A549 (cell line): ENCODE measurements around the gene RNPEP. TPM values are rescaled to one million over a fixed set of nuclear protein-coding genes. Genes with fewer than 3 reads are reported as not detected.

Experiments used
- ATAC-seq, 2 experiments: fragments of 200-7000 bp in 1 of 2; fragments of >200 bp in 1 of 2; cut with Nextera tagmentation in 1 of 2; cut with Tn5 transposase in 1 of 2; 3 replicates each; pipeline versions ENCODE4 v1.8.0 to v1.9.1; 2018 to 2020; ENCODE audit warnings: mild to moderate bottlenecking in 1 of 2, moderate library complexity in 1 of 2
- CTCF ChIA-PET: fragments of 300-600 bp; sonication (Branson Sonifier 250); formaldehyde crosslinking; extraction: SDS; loops from one replicate; lab custom pipeline; 2021; ENCODE audit warnings: antibody characterized with exemption, inconsistent platforms; lab: Yijun Ruan, JAX
- POLR2A ChIA-PET: fragments of 350-600 bp; formaldehyde crosslinking; extraction: SDS; loops from one replicate; lab custom pipeline; 2021; ENCODE audit warnings: antibody characterized with exemption, inconsistent platforms; lab: Yijun Ruan, JAX
- DNase-seq, 2 experiments: peaks; one replicate each; pipeline versions ENCODE4 v3.0.0 to v3.0.0-alpha.2; 2011 to 2016; ENCODE audit warnings: low read depth in 1 of 2, low spot score in 1 of 2
- FAIRE-seq: peaks from 2 replicates; lab custom pipeline; 2011; peaks lifted over from hg19 to GRCh38; lab: Jason Lieb, UNC
- H3K27ac ChIP-seq, 2 experiments: fragments of >200 bp; sonication (Bioruptor Twin); formaldehyde crosslinking; 3 replicates each; pipeline ENCODE4 v1.5.1; 2016 to 2017
- H3K4me1 ChIP-seq: fragments of >200 bp; sonication (Bioruptor Twin); formaldehyde crosslinking; 3 replicates; pipeline ENCODE4 v1.6.1; 2016
- H3K4me2 ChIP-seq: fragments of >200 bp; sonication (Bioruptor Twin); formaldehyde crosslinking; 3 replicates; pipeline ENCODE4 v1.6.1; 2016
- H3K4me3 ChIP-seq: fragments of >200 bp; sonication (Bioruptor Twin); formaldehyde crosslinking; 3 replicates; pipeline ENCODE4 v1.5.1; 2016
- H3K9me3 ChIP-seq: fragments of >200 bp; sonication (Bioruptor Twin); formaldehyde crosslinking; 3 replicates; pipeline ENCODE4 v1.6.1; 2016
- CEBPB ChIP-seq, 2 experiments: fragments of >200 bp in 1 of 2; sonication (Bioruptor Twin) in 1 of 2; formaldehyde crosslinking in 1 of 2; IDR thresholded peaks; 2 replicates each; pipeline ENCODE4 v1.6.1; 2012 to 2016
- EHF ChIP-seq: fragments of 250-450 bp; sonication (Bioruptor Pico); IDR thresholded peaks from 2 replicates; pipeline ENCODE4 v1.5.0; 2020; ENCODE audit warnings: mild to moderate bottlenecking
- ESRRA ChIP-seq: fragments of 150-350 bp; IDR thresholded peaks from 2 replicates; pipeline ENCODE4 v1.6.1; 2014; ENCODE audit warnings: mild to moderate bottlenecking, low read length, borderline replicate concordance
- FOSL2 ChIP-seq, 2 experiments: fragments of 450-650 bp in 1 of 2; fragments of >200 bp in 1 of 2; sonication (Bioruptor Twin) in 1 of 2; formaldehyde crosslinking; IDR thresholded peaks; 2 replicates each; pipeline versions ENCODE4 v1.5.0 to v1.6.1; 2016 to 2020; ENCODE audit warnings: mild to moderate bottlenecking in 1 of 2, moderate library complexity in 1 of 2
- HES2 ChIP-seq: fragments of >200 bp; sonication (Bioruptor Twin); formaldehyde crosslinking; IDR thresholded peaks from 2 replicates; pipeline ENCODE4 v1.6.1; 2016
- HOXA7 ChIP-seq: fragments of 250-450 bp; sonication (Bioruptor Pico); IDR thresholded peaks from 2 replicates; pipeline ENCODE4 v1.5.0; 2020; ENCODE audit warnings: mild to moderate bottlenecking, moderate library complexity
- HOXB5 ChIP-seq: fragments of 250-450 bp; sonication (Bioruptor Pico); IDR thresholded peaks from 2 replicates; pipeline ENCODE4 v1.5.0; 2020; ENCODE audit warnings: mild to moderate bottlenecking, moderate library complexity
- MYC ChIP-seq: IDR thresholded peaks from 2 replicates; pipeline ENCODE4 v1.6.1; 2012; ENCODE audit warnings: mild to moderate bottlenecking, inconsistent platforms, low read length, improper control_type of control experiment, borderline replicate concordance
- RAD21 ChIP-seq, 2 experiments: fragments of >200 bp in 1 of 2; sonication (Bioruptor Twin) in 1 of 2; formaldehyde crosslinking in 1 of 2; IDR thresholded peaks in 1 of 2; conservative IDR thresholded peaks in 1 of 2; 2 replicates in 1 of 2; 3 replicates in 1 of 2; pipeline ENCODE4 v1.6.1; 2012 to 2018; ENCODE audit warnings: inconsistent platforms in 1 of 2
- RARB ChIP-seq: fragments of 250-450 bp; sonication (Bioruptor Pico); IDR thresholded peaks from 2 replicates; pipeline ENCODE4 v1.8.0; 2021; ENCODE audit warnings: mild to moderate bottlenecking, moderate library complexity
- RCOR1 ChIP-seq: fragments of 150-350 bp; IDR thresholded peaks from 2 replicates; pipeline ENCODE4 v1.6.1; 2014; ENCODE audit warnings: antibody characterized with exemption, low read length, low read depth
- RFX5 ChIP-seq: fragments of 450-650 bp; IDR thresholded peaks from 2 replicates; pipeline ENCODE4 v1.7.1; 2014; ENCODE audit warnings: antibody characterized with exemption, mild to moderate bottlenecking, moderate library complexity
- RNF2 ChIP-seq: fragments of 200-600 bp; sonication (generic); IDR thresholded peaks from 2 replicates; pipeline ENCODE4 v1.6.1; 2016; ENCODE audit warnings: low read depth, mild to moderate bottlenecking, antibody characterized with exemption, moderate library complexity, borderline replicate concordance
- SREBF2 ChIP-seq: fragments of 450-650 bp; IDR thresholded peaks from 2 replicates; pipeline ENCODE4 v1.6.1; 2014; ENCODE audit warnings: mild to moderate bottlenecking, moderate library complexity
- TFCP2L1 ChIP-seq: fragments of 250-450 bp; sonication (Bioruptor Pico); IDR thresholded peaks from 2 replicates; pipeline ENCODE4 v1.5.0; 2021; ENCODE audit warnings: mild to moderate bottlenecking
- TP53 ChIP-seq: fragments of 250-450 bp; sonication (Bioruptor Pico); IDR thresholded peaks from 2 replicates; pipeline ENCODE4 v1.5.0; 2021; ENCODE audit warnings: mild to moderate bottlenecking, moderate library complexity
- USF2 ChIP-seq: fragments of 450-650 bp; IDR thresholded peaks from 2 replicates; pipeline ENCODE4 v1.6.1; 2014; ENCODE audit warnings: antibody characterized with exemption
- ZC3H11A ChIP-seq: fragments of 450-650 bp; IDR thresholded peaks from 2 replicates; pipeline ENCODE4 v1.6.1; 2014; ENCODE audit warnings: antibody characterized with exemption, mild to moderate bottlenecking
- ZFP36 ChIP-seq: fragments of 450-650 bp; IDR thresholded peaks from 2 replicates; pipeline ENCODE4 v1.6.1; 2014; ENCODE audit warnings: borderline replicate concordance; ENCODE audit not compliant: partially characterized antibody
- WGBS: methylation state at CpG from one replicate; pipeline ENCODE4 v1.1.6; 2017; ENCODE audit errors: missing lambda C conversion rate; 5-methylcytosine and 5-hydroxymethylcytosine counted together
- polyA plus RNA-seq, 4 experiments: library from polyadenylated mRNA; depleted of rRNA in 3 of 4; stranded (reverse); fragments of >200 nt; fragmentation: RNase III in 1 of 4; extraction: RNeasy Plus Mini Kit Qiagen cat#74134 plus additional on column Dnase treatment in 1 of 4; gene quantifications; 2 replicates in 3 of 4; 3 replicates in 1 of 4; pipeline ENCODE4 v1.2.3, GENCODE V29; 2011 to 2017
- TF ChIP-seq, protein P1 (sequence below): fragments of 250-450 bp; sonication (Bioruptor Pico); IDR thresholded peaks from 2 replicates; pipeline ENCODE4 v1.5.0; 2021; ENCODE audit warnings: mild to moderate bottlenecking, moderate library complexity, borderline replicate concordance
- TF ChIP-seq, protein P2 (sequence below): IDR thresholded peaks from 2 replicates; pipeline ENCODE4 v1.6.1; 2012
- TF ChIP-seq, protein P3 (sequence below): fragments of 200-600 bp; sonication (generic); IDR thresholded peaks from 2 replicates; pipeline ENCODE4 v1.6.1; 2016; ENCODE audit warnings: antibody characterized with exemption, mild to moderate bottlenecking, moderate library complexity

Gene RNPEP
- polyA plus RNA-seq, 2 of the 4 experiments (the other 2 are of a cell fraction), result 71.1 to 87.6 TPM

- no peak for DNase-seq
- no peak for FAIRE-seq
- no peak overlapping the region for H3K27ac ChIP-seq
- 27% methylated on average over 2 of the region's 3 CpGs for WGBS
- TF ChIP-seq MYC (no peak), HOXB5 (CRISPR knock-in tag) (no peak), RAD21 (conservative IDR thresholded peaks at IDR 0.05 in 1 of 2, IDR thresholded peaks at IDR 0.05 in 1 of 2) (no peak), USF2 (no peak), SREBF2 (no peak), TP53 (no peak), FOSL2 (IDR thresholded peaks at IDR 0.05) (no peak), FOSL2 (CRISPR knock-in tag; IDR thresholded peaks at IDR 0.05) (no peak), CEBPB (IDR thresholded peaks at IDR 0.05) (no peak), TFCP2L1 (CRISPR knock-in tag) (no peak), HES2 (no peak), ESRRA (no peak), EHF (no peak), RNF2 (no peak)
- TF ChIP-seq, protein P1, sequence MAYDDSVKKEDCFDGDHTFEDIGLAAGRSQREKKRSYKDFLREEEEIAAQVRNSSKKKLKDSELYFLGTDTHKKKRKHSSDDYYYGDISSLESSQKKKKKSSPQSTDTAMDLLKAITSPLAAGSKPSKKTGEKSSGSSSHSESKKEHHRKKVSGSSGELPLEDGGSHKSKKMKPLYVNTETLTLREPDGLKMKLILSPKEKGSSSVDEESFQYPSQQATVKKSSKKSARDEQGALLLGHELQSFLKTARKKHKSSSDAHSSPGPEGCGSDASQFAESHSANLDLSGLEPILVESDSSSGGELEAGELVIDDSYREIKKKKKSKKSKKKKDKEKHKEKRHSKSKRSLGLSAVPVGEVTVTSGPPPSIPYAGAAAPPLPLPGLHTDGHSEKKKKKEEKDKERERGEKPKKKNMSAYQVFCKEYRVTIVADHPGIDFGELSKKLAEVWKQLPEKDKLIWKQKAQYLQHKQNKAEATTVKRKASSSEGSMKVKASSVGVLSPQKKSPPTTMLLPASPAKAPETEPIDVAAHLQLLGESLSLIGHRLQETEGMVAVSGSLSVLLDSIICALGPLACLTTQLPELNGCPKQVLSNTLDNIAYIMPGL, result no peak
- TF ChIP-seq, protein P2, sequence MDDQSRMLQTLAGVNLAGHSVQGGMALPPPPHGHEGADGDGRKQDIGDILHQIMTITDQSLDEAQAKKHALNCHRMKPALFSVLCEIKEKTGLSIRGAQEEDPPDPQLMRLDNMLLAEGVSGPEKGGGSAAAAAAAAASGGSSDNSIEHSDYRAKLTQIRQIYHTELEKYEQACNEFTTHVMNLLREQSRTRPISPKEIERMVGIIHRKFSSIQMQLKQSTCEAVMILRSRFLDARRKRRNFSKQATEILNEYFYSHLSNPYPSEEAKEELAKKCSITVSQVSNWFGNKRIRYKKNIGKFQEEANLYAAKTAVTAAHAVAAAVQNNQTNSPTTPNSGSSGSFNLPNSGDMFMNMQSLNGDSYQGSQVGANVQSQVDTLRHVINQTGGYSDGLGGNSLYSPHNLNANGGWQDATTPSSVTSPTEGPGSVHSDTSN, result no peak
- TF ChIP-seq, protein P3, sequence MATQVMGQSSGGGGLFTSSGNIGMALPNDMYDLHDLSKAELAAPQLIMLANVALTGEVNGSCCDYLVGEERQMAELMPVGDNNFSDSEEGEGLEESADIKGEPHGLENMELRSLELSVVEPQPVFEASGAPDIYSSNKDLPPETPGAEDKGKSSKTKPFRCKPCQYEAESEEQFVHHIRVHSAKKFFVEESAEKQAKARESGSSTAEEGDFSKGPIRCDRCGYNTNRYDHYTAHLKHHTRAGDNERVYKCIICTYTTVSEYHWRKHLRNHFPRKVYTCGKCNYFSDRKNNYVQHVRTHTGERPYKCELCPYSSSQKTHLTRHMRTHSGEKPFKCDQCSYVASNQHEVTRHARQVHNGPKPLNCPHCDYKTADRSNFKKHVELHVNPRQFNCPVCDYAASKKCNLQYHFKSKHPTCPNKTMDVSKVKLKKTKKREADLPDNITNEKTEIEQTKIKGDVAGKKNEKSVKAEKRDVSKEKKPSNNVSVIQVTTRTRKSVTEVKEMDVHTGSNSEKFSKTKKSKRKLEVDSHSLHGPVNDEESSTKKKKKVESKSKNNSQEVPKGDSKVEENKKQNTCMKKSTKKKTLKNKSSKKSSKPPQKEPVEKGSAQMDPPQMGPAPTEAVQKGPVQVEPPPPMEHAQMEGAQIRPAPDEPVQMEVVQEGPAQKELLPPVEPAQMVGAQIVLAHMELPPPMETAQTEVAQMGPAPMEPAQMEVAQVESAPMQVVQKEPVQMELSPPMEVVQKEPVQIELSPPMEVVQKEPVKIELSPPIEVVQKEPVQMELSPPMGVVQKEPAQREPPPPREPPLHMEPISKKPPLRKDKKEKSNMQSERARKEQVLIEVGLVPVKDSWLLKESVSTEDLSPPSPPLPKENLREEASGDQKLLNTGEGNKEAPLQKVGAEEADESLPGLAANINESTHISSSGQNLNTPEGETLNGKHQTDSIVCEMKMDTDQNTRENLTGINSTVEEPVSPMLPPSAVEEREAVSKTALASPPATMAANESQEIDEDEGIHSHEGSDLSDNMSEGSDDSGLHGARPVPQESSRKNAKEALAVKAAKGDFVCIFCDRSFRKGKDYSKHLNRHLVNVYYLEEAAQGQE, result no peak
- TF ChIP-seq, all 56 proteins: peak for 0
- CTCF ChIA-PET, result interaction anchor here (0.7 to 4.6 kb wide), 8 partner anchors 10 to 68 kb away, joined by 4 to 37 read pairs (median 4); partner anchors contain the start of gene TIMM17A
- POLR2A ChIA-PET, result no interaction called here
- no peak for ATAC-seq
- H3K4me1 ChIP-seq, result no peaks in the 10 kb centered on the region
- no peaks in the 10 kb centered on the region for H3K9me3 ChIP-seq
- H3K4me2 ChIP-seq, result no peak overlapping the region
- no peak overlapping the region for H3K4me3 ChIP-seq
Measured at GRCh38 chr1:201944639-201945038, 37.8 kb upstream of the RNPEP start.

- Histone ChIP-seq H3K4me1 (no peaks in the 10 kb centered on the region), H3K27ac (no peak overlapping the region), H3K4me2 (no peak overlapping the region), H3K4me3 (no peak overlapping the region), H3K9me3 (no peaks in the 10 kb centered on the region)
- POLR2A ChIA-PET, result interaction anchor here (0.6 kb wide), 1 partner anchor 784 kb away, joined by 3 read pairs; no protein-coding TSS in a partner anchor
- ATAC-seq (peak in 1 of 2 experiments; percentile 21; a peak in 1 of 6 replicates), FAIRE-seq (no peak), DNase-seq (no peak)
- WGBS, result 76% methylated on average over 4 of the region's 4 CpGs
- CTCF ChIA-PET, result interaction anchor here (0.8 to 4.6 kb wide), 11 partner anchors 9 to 68 kb away, joined by 3 to 37 read pairs (median 4); partner anchors contain the start of gene TIMM17A
- no peak for TF ChIP-seq ZFP36
- TF ChIP-seq HOXA7 (CRISPR knock-in tag), result no peak
- TF ChIP-seq RARB, result no peak
- no peak for TF ChIP-seq RCOR1
- TF ChIP-seq RFX5, result no peak
- TF ChIP-seq ZC3H11A, result no peak
Measured at GRCh38 chr1:201945157-201945556, 37.3 kb upstream of the RNPEP start.
